NOMO-1 (cell line): ENCODE data around the gene ARHGAP15.

Experiments
- DNase-seq, 2 experiments: peaks; one replicate each; lab custom pipeline; 2025; ENCODE audit not compliant: unreplicated experiment in 2 of 2; lab: John Stamatoyannopoulos, UW

ARHGAP15 gene

DNA sequence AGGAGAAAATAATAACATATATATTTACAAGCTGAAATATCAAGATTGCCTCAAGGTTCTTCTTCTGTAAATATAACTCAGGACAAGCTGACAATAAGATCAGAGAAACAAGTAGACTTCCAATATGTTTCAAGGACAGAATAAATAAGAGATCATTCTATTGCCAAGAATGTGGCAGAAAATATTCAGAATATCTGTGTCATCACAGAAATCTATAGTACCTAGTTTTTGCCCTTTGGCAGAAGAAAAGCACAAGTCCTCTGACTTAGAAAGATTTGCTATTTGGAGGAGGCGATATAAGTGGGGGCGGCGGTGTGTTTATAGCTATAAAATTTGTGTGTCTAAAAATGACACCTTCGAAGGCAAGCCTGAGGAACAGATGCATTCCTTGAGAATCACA, 34.3 kb downstream of the ARHGAP15 start:
- DNase-seq, result no peak

GRCh38 chr2:143165291-143165690, 36.1 kb downstream of the ARHGAP15 start:
- no peak for DNase-seq

DNA sequence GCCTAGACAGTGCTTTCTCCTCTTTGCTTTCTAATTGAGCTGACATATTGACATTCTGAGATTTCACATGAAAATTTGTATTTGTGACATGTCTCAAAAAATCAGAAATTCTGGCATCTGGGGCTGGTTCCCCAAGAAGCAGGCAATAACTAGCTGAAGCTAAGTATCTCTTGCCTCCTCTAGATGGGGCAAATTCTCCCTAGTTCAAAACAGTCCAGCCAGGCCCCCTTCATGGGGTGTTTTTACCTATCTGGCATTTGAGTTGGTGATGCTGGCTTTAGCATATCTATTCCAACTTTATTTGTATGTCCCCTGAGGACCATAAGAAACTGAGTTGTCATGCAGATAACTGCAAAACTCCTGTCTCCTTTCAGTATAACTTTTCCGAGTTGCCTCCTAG, 39.9 kb downstream of the ARHGAP15 start:
- DNase-seq, result no peak

DNA sequence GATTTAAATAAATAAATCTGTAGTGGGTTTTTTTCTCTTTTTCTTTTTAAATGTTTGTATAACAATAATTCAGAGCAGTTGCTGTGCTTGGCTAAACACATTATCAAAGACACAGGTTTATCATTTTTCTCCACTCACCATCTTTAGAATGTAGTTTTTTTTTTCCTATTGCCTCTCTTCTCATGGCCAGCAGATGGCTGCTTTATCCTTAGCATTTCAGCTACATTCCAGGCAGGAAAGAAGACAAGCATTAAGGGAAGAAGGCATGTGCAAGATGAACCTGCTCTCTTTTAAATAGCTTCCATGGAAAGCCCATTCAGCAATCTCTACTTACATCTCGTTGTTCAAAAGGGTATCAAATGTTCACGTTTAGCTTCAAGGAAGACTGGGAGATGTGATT, 42.6 kb downstream of the ARHGAP15 start:
- no peak for DNase-seq

- no peak for DNase-seq
Measured at GRCh38 chr2:143175438-143175837, 46.2 kb downstream of the ARHGAP15 start.

DNA sequence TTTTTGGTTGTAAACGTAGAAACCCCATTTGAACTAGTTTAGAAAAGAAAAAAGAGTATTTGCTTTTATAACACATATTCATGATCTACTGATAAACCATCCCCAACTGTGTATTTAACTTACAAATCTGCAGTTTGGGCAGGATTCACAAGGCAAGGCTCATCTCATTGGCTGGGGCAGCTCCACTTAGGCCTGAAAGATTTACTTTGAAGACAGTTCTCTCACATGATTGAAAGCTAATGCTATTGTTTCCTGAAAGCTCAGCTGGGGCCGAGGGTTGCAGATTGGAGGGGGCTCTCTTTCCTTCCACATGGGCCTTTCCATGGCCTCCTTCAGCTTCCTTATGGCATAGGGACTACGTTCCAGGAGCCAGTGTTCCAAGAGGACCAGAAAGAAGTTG, 47.4 kb downstream of the ARHGAP15 start:
- no peak for DNase-seq

DNA sequence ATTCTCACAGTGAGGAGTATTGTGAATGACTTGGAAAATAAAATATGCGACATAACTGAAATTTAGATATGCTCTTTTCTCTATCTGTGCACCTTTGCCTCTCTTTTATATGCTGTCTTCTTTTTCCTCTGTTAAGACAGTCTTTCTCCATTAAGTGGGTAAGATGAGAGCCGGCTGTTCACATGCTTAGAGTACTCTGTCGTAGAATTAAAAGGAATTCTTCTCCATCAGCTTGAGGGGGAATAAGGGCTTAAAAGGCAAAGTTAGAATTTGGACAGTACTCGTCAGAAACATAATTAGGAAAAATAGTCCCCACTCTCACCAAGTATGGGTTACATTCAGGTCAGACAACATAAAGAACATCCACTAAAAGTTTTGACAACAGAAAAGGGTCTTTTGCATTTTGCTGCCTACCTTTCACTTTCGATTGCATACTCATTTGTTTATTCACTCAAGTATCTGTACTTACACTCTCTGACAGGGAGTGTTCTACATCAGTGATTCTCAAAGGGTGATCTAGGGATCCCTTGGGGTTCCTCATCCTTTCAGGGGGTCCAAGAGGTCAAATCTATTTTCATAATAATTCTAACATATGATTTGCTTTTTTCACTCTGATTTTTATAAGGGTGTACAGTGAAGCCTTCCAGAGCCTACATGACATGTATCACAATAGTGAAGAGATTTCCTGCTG, 48.0 kb downstream of the ARHGAP15 start:
- DNase-seq, result no peak

DNA sequence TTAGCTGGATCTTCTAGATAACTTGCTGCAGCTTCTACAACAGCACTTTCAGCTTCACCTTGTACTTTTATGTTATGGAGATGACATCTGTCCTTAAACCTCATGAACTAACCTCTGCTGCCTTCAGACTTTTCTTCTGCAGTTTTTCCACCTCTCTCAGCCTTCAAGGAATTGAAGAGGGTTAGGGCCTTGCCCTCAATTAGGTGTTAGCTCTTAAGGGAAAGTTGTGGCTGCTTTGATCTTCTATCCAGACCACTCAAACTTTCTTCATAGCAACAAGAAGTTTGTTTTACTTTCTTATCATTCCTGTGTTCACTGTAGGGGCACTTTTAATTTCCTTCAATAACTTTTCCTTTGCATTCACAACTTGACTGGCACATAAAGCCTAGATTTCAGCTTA, 52.3 kb downstream of the ARHGAP15 start:
- DNase-seq, result no peak

- DNase-seq, result no peak
Measured at GRCh38 chr2:143182649-143183048, 53.4 kb downstream of the ARHGAP15 start.

DNA sequence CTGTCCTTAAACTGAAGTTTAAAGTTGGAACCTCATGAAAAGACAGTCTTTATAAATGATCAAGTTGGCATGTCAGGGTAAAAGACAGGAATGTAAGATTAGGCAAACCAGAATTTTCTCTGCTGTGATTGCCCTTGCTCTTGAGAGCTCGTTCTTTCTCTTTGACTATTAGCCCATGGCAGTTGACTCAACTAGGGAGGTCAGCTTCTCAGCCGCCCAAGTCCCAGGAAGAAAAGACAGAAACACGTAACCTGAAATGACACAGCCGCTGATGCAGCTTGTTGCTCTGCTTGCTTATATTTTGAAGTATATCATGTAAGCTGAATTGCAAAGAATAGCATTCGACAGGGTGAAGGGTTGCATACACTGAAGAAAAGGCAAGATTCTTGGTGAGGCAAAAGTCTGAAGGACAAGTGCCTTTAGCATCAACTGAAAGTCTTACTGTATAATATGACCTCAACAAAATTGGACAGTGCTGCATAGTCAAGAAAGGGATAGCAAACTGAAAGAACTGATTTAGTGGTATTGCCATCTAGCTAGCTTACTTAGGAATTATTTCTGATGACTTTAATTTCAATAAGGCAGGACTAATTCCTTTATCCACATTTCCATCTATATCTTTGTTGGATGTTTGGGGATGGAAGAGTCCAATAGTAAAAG, 54.7 kb downstream of the ARHGAP15 start:
- DNase-seq, result no peak

- DNase-seq, result no peak
Measured at GRCh38 chr2:143186876-143187275, 57.7 kb downstream of the ARHGAP15 start.

GRCh38 chr2:143190431-143190830, 61.2 kb downstream of the ARHGAP15 start:
- DNase-seq, result no peak

DNA sequence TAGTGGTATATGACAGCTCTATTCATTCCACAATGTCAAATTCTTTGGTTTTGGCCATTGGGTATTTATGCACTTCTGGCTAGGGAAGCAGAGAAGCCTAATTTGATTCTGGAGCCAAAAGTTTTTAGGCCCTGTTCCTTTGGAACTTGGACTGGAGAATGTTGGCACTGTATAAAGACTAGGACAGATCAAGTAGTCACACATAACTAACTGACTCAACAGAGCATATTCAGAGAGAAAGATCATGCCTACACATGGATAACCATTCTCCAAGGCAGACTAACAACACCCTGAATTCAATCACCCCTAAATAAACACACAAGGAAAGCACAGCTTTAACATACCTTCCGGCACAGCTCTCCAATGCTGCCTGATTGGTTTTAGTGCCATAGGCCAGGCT, 62.9 kb downstream of the ARHGAP15 start:
- no peak for DNase-seq

GRCh38 chr2:143192716-143193115, 63.5 kb downstream of the ARHGAP15 start:
- no peak for DNase-seq

DNA sequence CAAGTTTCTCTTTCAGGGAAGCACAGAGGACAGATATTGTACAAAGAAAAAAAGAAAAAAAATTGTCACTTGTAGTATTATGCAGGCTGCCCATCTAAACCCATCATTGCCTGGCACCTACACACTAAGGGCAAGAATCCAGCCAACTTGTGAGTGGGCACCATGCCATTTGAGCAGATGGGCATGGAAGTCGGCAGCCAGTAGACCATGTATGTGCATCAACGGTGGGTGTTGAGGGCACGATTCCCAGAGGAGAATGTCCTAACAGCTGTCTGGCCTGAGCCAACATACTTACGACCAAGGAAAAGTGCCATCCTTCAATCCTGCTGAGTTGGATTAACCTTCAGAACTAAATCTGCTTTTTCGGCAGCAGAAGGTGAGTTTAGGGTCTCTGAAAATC, 63.9 kb downstream of the ARHGAP15 start:
- DNase-seq, result no peak

DNA sequence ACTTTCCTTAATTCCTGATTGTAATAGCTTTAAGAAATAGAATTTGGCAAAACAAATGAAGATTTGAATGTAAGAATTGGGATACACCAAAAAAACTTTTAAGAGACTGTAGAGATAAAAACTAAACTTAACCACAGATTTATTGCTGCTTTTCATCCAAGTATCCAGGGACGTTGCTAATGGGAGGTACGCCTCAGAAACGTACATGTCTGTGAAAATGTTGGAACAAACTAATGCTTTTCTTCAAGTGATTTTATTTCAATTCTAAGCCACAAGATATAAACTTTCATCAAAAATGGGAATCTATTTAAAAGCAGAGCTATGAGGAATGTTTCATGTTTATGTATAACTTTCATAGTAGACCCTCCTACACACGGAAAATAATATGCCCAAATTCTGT, 66.3 kb downstream of the ARHGAP15 start:
- no peak for DNase-seq

DNA sequence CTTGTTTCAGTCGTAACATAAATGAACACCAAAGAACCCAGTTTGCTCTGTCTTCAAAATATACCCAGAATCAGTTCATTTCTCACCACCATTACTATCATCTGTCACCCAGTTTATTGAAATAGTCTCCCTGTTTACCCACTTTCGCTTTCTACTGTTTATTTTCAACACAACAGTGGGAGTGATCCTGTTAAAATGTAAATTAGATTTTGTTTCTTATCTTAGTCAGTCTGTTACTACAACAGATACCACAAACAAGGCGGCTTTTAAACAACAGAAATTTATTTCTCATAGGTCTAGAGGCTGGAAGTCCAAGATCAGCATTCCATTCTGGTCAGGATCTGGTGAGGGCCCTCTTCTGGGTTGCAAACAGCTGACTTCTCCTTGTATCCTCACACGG, 74.8 kb downstream of the ARHGAP15 start:
- DNase-seq, result no peak

DNA sequence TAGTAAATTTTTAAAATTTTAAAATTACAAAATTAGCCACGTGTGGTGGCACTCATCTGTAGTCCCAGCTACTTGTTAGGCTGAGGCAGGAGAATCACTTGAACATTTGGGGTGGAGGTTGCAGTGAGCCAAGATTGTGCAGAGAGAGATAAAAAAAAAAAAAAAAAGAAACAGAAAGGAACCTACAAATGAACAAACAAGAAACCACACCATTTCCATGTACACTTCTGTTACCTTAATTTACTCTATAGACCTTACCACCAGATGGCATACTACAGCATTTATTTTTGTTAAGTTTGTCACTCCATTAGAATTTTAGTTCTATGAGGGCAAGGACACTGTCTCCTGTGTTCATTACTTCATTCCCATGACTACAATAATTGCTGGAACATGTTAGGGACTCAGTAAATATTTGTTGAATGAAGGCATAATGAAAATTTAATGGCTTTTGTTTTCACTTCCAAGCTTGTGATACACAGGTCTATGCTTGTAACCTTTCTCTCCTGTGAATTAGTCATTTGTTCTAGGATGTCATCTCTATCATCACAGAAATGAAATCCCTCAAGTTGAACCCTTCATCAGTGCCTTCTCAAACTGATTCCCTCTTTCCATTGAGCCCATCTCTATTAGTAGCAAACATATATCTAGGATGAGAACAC, 76.0 kb downstream of the ARHGAP15 start:
- no peak for DNase-seq

- no peak for DNase-seq
Measured at GRCh38 chr2:143209570-143210445, 80.6 kb downstream of the ARHGAP15 start.

- DNase-seq, result no peak
Measured at GRCh38 chr2:143210446-143210819, 81.2 kb downstream of the ARHGAP15 start.

DNA sequence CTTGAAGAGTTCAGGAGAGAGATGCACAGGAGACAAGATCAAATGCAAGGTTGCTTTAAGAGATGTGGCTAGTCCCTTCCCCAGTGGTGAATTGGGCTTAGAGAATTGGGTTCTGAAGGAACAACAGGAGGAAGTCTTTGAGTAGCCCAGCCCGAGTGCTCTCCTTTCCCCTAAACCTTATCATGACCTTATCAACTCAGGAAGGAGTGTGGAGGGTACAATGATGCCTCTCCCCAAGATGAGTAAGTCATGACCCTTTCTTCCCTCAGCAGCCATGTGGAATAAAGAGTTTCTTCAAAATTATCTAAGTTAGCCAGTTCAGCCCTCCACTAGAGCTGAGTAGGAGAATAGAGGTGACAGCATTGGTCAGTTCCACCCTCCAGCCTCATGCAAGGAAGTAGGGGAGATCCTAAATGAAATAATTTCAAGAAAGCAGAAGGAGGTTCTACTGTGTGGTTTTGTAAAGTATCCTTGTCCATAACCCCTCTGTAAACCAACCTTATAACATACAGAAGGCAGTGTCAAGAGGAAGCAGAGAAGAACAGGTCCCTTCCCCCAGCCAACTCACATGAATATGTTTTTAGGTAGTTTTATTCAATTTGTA, 88.4 kb downstream of the ARHGAP15 start:
- DNase-seq, result peak; percentile 25 to 79
